H1 (cell line): Measurements from ENCODE around the gene RPGRIP1. TPM values are rescaled to one million over a fixed set of nuclear protein-coding genes. Genes with fewer than 3 reads are reported as not detected.

Source experiments
- CTCF ChIA-PET: fragments of 300-600 bp; sonication (Branson Sonifier 250); formaldehyde crosslinking; loops from one replicate; lab custom pipeline; 2021; ENCODE audit not compliant: partially characterized antibody; lab: Charles Lee
- POLR2A ChIA-PET: fragments of 300-600 bp; sonication (Branson Sonifier 250); formaldehyde crosslinking; loops from one replicate; lab custom pipeline; 2021; ENCODE audit warnings: inconsistent platforms; ENCODE audit not compliant: partially characterized antibody; lab: Charles Lee
- DNase-seq, 2 experiments: peaks; one replicate each; pipeline versions ENCODE4 v3.0.0 to v3.0.0-alpha.2; 2010 to 2022; ENCODE audit warnings: low spot score in 2 of 2, low read depth in 1 of 2, mixed read lengths in 1 of 2
- FAIRE-seq: peaks from 2 replicates; lab custom pipeline; 2011; peaks lifted over from hg19 to GRCh38; lab: Jason Lieb, UNC
- H2AFZ ChIP-seq: 2 replicates; pipeline ENCODE4 v1.8.1; 2012; ENCODE audit warnings: low read length, inconsistent platforms
- H2AK5ac ChIP-seq: 2 replicates; pipeline ENCODE4 v1.6.1; 2013; ENCODE audit warnings: low read depth, low read length
- H2BK120ac ChIP-seq: replicated peaks from 2 replicates; pipeline ENCODE3; 2013; ENCODE audit warnings: low read depth, low read length, inconsistent platforms
- H2BK12ac ChIP-seq: 2 replicates; pipeline ENCODE4 v1.6.1; 2013; ENCODE audit warnings: low read depth, low read length
- H2BK15ac ChIP-seq: 2 replicates; pipeline ENCODE4 v1.6.1; 2013; ENCODE audit warnings: low read length
- H2BK20ac ChIP-seq: 2 replicates; pipeline ENCODE4 v1.6.1; 2013; ENCODE audit warnings: low read length
- H2BK5ac ChIP-seq: 2 replicates; pipeline ENCODE4 v1.6.1; 2013; ENCODE audit warnings: low read depth, low read length
- H3K14ac ChIP-seq: 2 replicates; pipeline ENCODE4 v1.6.1; 2013; ENCODE audit warnings: inconsistent platforms; ENCODE audit not compliant: insufficient read length
- H3K18ac ChIP-seq: 2 replicates; pipeline ENCODE4 v1.6.1; 2013; ENCODE audit warnings: low read length; ENCODE audit errors: extremely low read depth
- H3K23ac ChIP-seq: 2 replicates; pipeline ENCODE4 v1.6.1; 2013; ENCODE audit warnings: inconsistent platforms; ENCODE audit not compliant: insufficient read length
- H3K23me2 ChIP-seq: 2 replicates; pipeline ENCODE4 v1.6.1; 2013; ENCODE audit warnings: low read depth, low read length
- H3K27ac ChIP-seq: 2 replicates; pipeline ENCODE4 v1.6.1; 2011; ENCODE audit warnings: low read depth, low read length, inconsistent platforms
- H3K27me3 ChIP-seq, 4 experiments: replicated peaks in 1 of 4; 1 replicate in 1 of 4; 2 replicates in 3 of 4; pipeline versions ENCODE4 v1.6.1 to v1.8.1; 2011 to 2013; ENCODE audit warnings: low read length in 3 of 4, mild to moderate bottlenecking in 3 of 4, inconsistent platforms in 2 of 4, mixed read lengths in 2 of 4, moderate library complexity in 1 of 4; ENCODE audit not compliant: control insufficient read depth in 3 of 4, insufficient read depth in 3 of 4; ENCODE audit errors: extremely low read depth in 1 of 4
- H3K36me3 ChIP-seq, 4 experiments: 2 replicates each; pipeline versions ENCODE4 v1.6.1 to v1.8.1; 2011 to 2013; ENCODE audit warnings: mild to moderate bottlenecking in 4 of 4, low read length in 3 of 4, moderate library complexity in 2 of 4, control low read depth in 1 of 4, inconsistent platforms in 1 of 4; ENCODE audit not compliant: insufficient read depth in 4 of 4, control insufficient read depth in 2 of 4
- H3K4ac ChIP-seq: replicated peaks from 2 replicates; pipeline ENCODE3; 2013; ENCODE audit warnings: low read length, low read depth, mixed read lengths, inconsistent platforms; ENCODE audit not compliant: insufficient read length
- H3K4me1 ChIP-seq, 4 experiments: replicated peaks in 1 of 4; 1 replicate in 1 of 4; 2 replicates in 3 of 4; pipeline versions ENCODE4 v1.6.1 to v1.8.1; 2011 to 2013; ENCODE audit warnings: low read length in 3 of 4, inconsistent platforms in 2 of 4, mixed read lengths in 1 of 4; ENCODE audit not compliant: insufficient read depth in 4 of 4, control insufficient read depth in 3 of 4
- H3K4me2 ChIP-seq, 2 experiments: 2 replicates each; pipeline versions ENCODE4 v1.6.1 to v1.8.1; 2011 to 2013; ENCODE audit warnings: low read depth in 2 of 2, low read length in 2 of 2, control low read depth in 1 of 2, inconsistent platforms in 1 of 2, mild to moderate bottlenecking in 1 of 2; ENCODE audit not compliant: insufficient read depth in 1 of 2
- H3K4me3 ChIP-seq, 4 experiments: fragments of 200-600, 300-600 bp in 1 of 4; sonication (generic), shearing (Covaris generic), sonication (Bioruptor Twin) in 1 of 4; 2 replicates each; pipeline versions ENCODE4 v1.5.1 to v1.8.1; 2011 to 2016; ENCODE audit warnings: low read length in 4 of 4, low read depth in 3 of 4, control low read depth in 2 of 4, inconsistent platforms in 2 of 4, mild to moderate bottlenecking in 2 of 4, mixed read lengths in 1 of 4, moderate library complexity in 1 of 4; ENCODE audit not compliant: insufficient read depth in 2 of 4; ENCODE audit errors: extremely low read depth in 1 of 4
- H3K56ac ChIP-seq: replicated peaks from 2 replicates; pipeline ENCODE3; 2013; ENCODE audit warnings: low read depth, mild to moderate bottlenecking, mixed read lengths, low read length, inconsistent platforms; ENCODE audit not compliant: insufficient read length
- H3K79me1 ChIP-seq: 2 replicates; pipeline ENCODE4 v1.6.1; 2013; ENCODE audit warnings: low read depth, low read length, control low read depth
- H3K79me2 ChIP-seq, 2 experiments: 2 replicates each; pipeline versions ENCODE4 v1.6.1 to v1.8.1; 2012 to 2013; ENCODE audit warnings: low read length in 2 of 2, mild to moderate bottlenecking in 2 of 2, inconsistent platforms in 1 of 2; ENCODE audit not compliant: insufficient read depth in 2 of 2, control insufficient read depth in 1 of 2
- H3K9ac ChIP-seq, 4 experiments: replicated peaks in 1 of 4; 1 replicate in 1 of 4; 2 replicates in 3 of 4; pipeline versions ENCODE4 v1.6.1 to v1.8.1; 2011 to 2013; ENCODE audit warnings: low read depth in 3 of 4, low read length in 3 of 4, control low read depth in 2 of 4, mild to moderate bottlenecking in 2 of 4, moderate library complexity in 2 of 4, inconsistent platforms in 1 of 4; ENCODE audit errors: extremely low read depth in 1 of 4
- H3K9me3 ChIP-seq, 2 experiments: 2 replicates each; pipeline versions ENCODE4 v1.6.1 to v1.8.1; 2012 to 2013; ENCODE audit warnings: mild to moderate bottlenecking in 2 of 2, moderate library complexity in 2 of 2, control low read depth in 1 of 2, inconsistent platforms in 1 of 2, low read depth in 1 of 2, low read length in 1 of 2, mixed read lengths in 1 of 2; ENCODE audit not compliant: insufficient read depth in 2 of 2
- H4K20me1 ChIP-seq, 2 experiments: replicated peaks in 1 of 2; 2 replicates each; pipeline versions ENCODE3 to v1.8.1; 2011 to 2013; ENCODE audit warnings: inconsistent platforms in 2 of 2, low read length in 2 of 2, mild to moderate bottlenecking in 1 of 2; ENCODE audit not compliant: insufficient read depth in 2 of 2, control insufficient read depth in 1 of 2
- H4K5ac ChIP-seq: 2 replicates; pipeline ENCODE4 v1.6.1; 2013; ENCODE audit warnings: low read length, low read depth, mixed read lengths, inconsistent platforms; ENCODE audit not compliant: insufficient read length
- H4K8ac ChIP-seq: 2 replicates; pipeline ENCODE4 v1.8.0; 2013; ENCODE audit warnings: mild to moderate bottlenecking, moderate library complexity, low read length, inconsistent platforms; ENCODE audit not compliant: insufficient read depth; ENCODE audit errors: extremely low read depth
- H4K91ac ChIP-seq: replicated peaks from 2 replicates; pipeline ENCODE3; 2013; ENCODE audit warnings: low read length, mixed read lengths, inconsistent platforms; ENCODE audit not compliant: insufficient read length
- BRCA1 ChIP-seq: IDR thresholded peaks from 2 replicates; pipeline ENCODE4 v1.6.1; 2012; ENCODE audit warnings: low read depth, low read length, improper control_type of control experiment
- GTF2F1 ChIP-seq: IDR thresholded peaks from 2 replicates; pipeline ENCODE4 v1.6.1; 2012; ENCODE audit warnings: low read depth, low read length, improper control_type of control experiment, borderline replicate concordance
- MAFK ChIP-seq: IDR thresholded peaks from 2 replicates; pipeline ENCODE4 v1.6.1; 2012; ENCODE audit warnings: low read depth, mild to moderate bottlenecking, improper control_type of control experiment, low read length
- NANOG ChIP-seq: IDR thresholded peaks from 2 replicates; pipeline ENCODE4 v1.6.1; 2011; ENCODE audit warnings: low read length, low read depth, mild to moderate bottlenecking, inconsistent platforms; ENCODE audit not compliant: insufficient read depth, poor library complexity, severe bottlenecking
- RAD21 ChIP-seq, 2 experiments: IDR thresholded peaks in 1 of 2; conservative IDR thresholded peaks in 1 of 2; 2 replicates each; pipeline ENCODE4 v1.6.1; 2011; ENCODE audit warnings: low read depth in 2 of 2, low read length in 2 of 2, improper control_type of control experiment in 1 of 2, inconsistent platforms in 1 of 2, mild to moderate bottlenecking in 1 of 2, moderate library complexity in 1 of 2
- RFX5 ChIP-seq: IDR thresholded peaks from 2 replicates; pipeline ENCODE4 v1.6.1; 2011; ENCODE audit warnings: low read depth, low read length, improper control_type of control experiment, borderline replicate concordance
- SP1 ChIP-seq: IDR thresholded peaks from 2 replicates; pipeline ENCODE4 v1.6.1; 2011; ENCODE audit warnings: low read depth, low read length
- TAF1 ChIP-seq: IDR thresholded peaks from 2 replicates; pipeline ENCODE4 v1.6.1; 2011; ENCODE audit warnings: mild to moderate bottlenecking, low read depth, low read length
- TAF7 ChIP-seq: optimal IDR thresholded peaks from 2 replicates; pipeline ENCODE3; 2011; ENCODE audit warnings: low read depth, mild to moderate bottlenecking, inconsistent platforms, low read length, moderate library complexity, borderline replicate concordance
- WGBS, 2 experiments: shearing (Covaris generic) in 1 of 2; methylation state at CpG; one replicate each; pipeline versions ENCODE4 v1.1.6 to v1.1.7; 2013 to 2015; ENCODE audit warnings: low lambda C conversion rate in 2 of 2, mixed read lengths in 2 of 2, inconsistent platforms in 1 of 2, low coverage in 1 of 2, missing lambda C conversion rate in 1 of 2; ENCODE audit not compliant: insufficient replicate concordance in 2 of 2, insufficient coverage in 1 of 2, insufficient read length in 1 of 2; ENCODE audit errors: extremely low coverage in 1 of 2, missing lambda C conversion rate in 1 of 2; 5-methylcytosine and 5-hydroxymethylcytosine counted together
- polyA plus RNA-seq, 7 experiments: library from polyadenylated mRNA; depleted of rRNA in 3 of 7; stranded (reverse) in 5 of 7; unstranded in 2 of 7; fragments of >200 nt in 5 of 7; fragments of 200-250 nt in 2 of 7; gene quantifications; 1 replicate in 5 of 7; 2 replicates in 1 of 7; 4 replicates in 1 of 7; pipeline versions ENCODE4 v1.2.1 to v1.2.3, GENCODE V29; 2011 to 2013; ENCODE audit warnings: missing spikeins in 2 of 7, mixed read lengths in 2 of 7
- total RNA-seq: library from RNA; stranded (reverse); fragmentation: NEBNext Ultra II Directional; extraction: Animal tissue kit (Norgen Biotek cat#: 25700); gene quantifications from 2 replicates; pipeline ENCODE4 v1.2.1, GENCODE V29; 2021

RPGRIP1 gene
- total and polyA plus RNA-seq, 2 of the 8 experiments (the other 6 are each of a cell fraction or from before 2014, with no cell fraction given) = 0.36 to 0.65 TPM

- H3K9ac ChIP-seq = no peak overlapping the region
- H3K23ac ChIP-seq = no peak overlapping the region
- no peak overlapping the region for H3K4ac ChIP-seq
- no peak for TF ChIP-seq GTF2F1
- no peak for TF ChIP-seq SP1
- no peak for TF ChIP-seq TAF1
- no peak for TF ChIP-seq RAD21 (IDR thresholded peaks at IDR 0.05 in 1 of 2, conservative IDR thresholded peaks at IDR 0.05 in 1 of 2; ENCODE audit: low read depth in 2 of 2, low read length in 2 of 2)
- TF ChIP-seq TAF7 = no peak
- no peak for TF ChIP-seq BRCA1
- TF ChIP-seq MAFK = no peak
- TF ChIP-seq RFX5 = no peak
- no peak for TF ChIP-seq NANOG
- TF ChIP-seq, all 59 proteins: peak for 0
- H3K18ac ChIP-seq = no peak overlapping the region
- no peaks in the 10 kb centered on the region for H3K79me1 ChIP-seq
- no peak overlapping the region for H3K56ac ChIP-seq
- H2AFZ ChIP-seq = no peak overlapping the region
- POLR2A ChIA-PET = interaction anchor here (0.5 to 2.4 kb wide), 6 partner anchors 9 to 55 kb away, joined by 3 to 10 read pairs (median 4); no protein-coding TSS in a partner anchor
- H4K5ac ChIP-seq = no peak overlapping the region
- no peak overlapping the region for H3K4me3 ChIP-seq
- no peak overlapping the region for H4K8ac ChIP-seq
- no peaks in the 10 kb centered on the region for H4K20me1 ChIP-seq
- FAIRE-seq (no peak), DNase-seq (no peak)
- no peak overlapping the region for H2BK120ac ChIP-seq
- no peak overlapping the region for H3K27ac ChIP-seq
- peaks cover 0 to 2% (median 0%) of the 10 kb centered on the region in 4 experiments; a peak in 2 of 7 replicates for H3K4me1 ChIP-seq
- WGBS, 2 experiments = 94% methylated on average over 3 of the region's 3 CpGs; no CpG with 5 or more reads in 1 of the 2 experiments
- no peaks in the 10 kb centered on the region for H3K36me3 ChIP-seq
- H2AK5ac ChIP-seq = no peak overlapping the region
- CTCF ChIA-PET = interaction anchor here (0.6 to 2.0 kb wide), 3 partner anchors 10 to 180 kb away, joined by 4 to 10 read pairs (median 4); no protein-coding TSS in a partner anchor
- no peaks in the 10 kb centered on the region for H3K9me3 ChIP-seq
- H3K23me2 ChIP-seq = peaks cover 2% of the 10 kb centered on the region; the same call in 1 of the 2 replicates
- no peak overlapping the region for H4K91ac ChIP-seq
- no peak overlapping the region for H3K14ac ChIP-seq
- H2BK5ac ChIP-seq = no peak overlapping the region
- H3K4me2 ChIP-seq = no peak overlapping the region
- H3K79me2 ChIP-seq = no peaks in the 10 kb centered on the region
- no peak overlapping the region for H2BK20ac ChIP-seq
- H3K27me3 ChIP-seq = no peaks in the 10 kb centered on the region
- 0 out of 2 replicates have a peak overlapping the region, but pooled peaks have one; percentile 65 for H2BK15ac ChIP-seq
- no peak overlapping the region for H2BK12ac ChIP-seq
Measured at GRCh38 chr14:21317398-21317797, 37.5 kb downstream of the RPGRIP1 start.
